Activated CD4-positive, alpha-beta memory T cell treated with anti-CD3 and anti-CD28 coated beads, Interleukin-2, amount 10 ng/mL, durations not matched to agents 7 days and 5 days (primary cell): ENCODE measurements around the gene DNAJC1. TPM values are rescaled to one million over a fixed set of nuclear protein-coding genes. Genes with fewer than 3 reads are reported as not detected.

Source experiments
- CTCF ChIA-PET: fragments of 350-600 bp; sonication (Branson Sonifier 250); formaldehyde crosslinking; loops from one replicate; lab custom pipeline; 2021; ENCODE audit warnings: antibody characterized with exemption, inconsistent platforms; lab: Charles Lee
- POLR2A ChIA-PET: fragments of 350-600 bp; sonication (Branson Sonifier 250); formaldehyde crosslinking; loops from one replicate; lab custom pipeline; 2021; ENCODE audit warnings: antibody characterized with exemption; lab: Charles Lee
- DNase-seq: peaks from one replicate; pipeline ENCODE4 v3.0.0-alpha.2; 2020
- H3K27ac Mint-ChIP-seq: one replicate; pipeline ENCODE4 v1.8.0; 2021; ENCODE audit warnings: mild to moderate bottlenecking, mixed read lengths
- H3K27me3 Mint-ChIP-seq: one replicate; pipeline ENCODE4 v1.8.0; 2021; ENCODE audit warnings: mixed read lengths
- H3K36me3 Mint-ChIP-seq: one replicate; pipeline ENCODE4 v1.8.0; 2021; ENCODE audit warnings: low read depth, mixed read lengths
- H3K4me1 Mint-ChIP-seq: one replicate; pipeline ENCODE4 v1.8.0; 2021; ENCODE audit warnings: mixed read lengths
- H3K4me3 Mint-ChIP-seq: one replicate; pipeline ENCODE4 v1.8.0; 2021; ENCODE audit warnings: mild to moderate bottlenecking, mixed read lengths
- H3K9me3 Mint-ChIP-seq: one replicate; pipeline ENCODE4 v1.8.0; 2021; ENCODE audit warnings: mixed read lengths
- total RNA-seq, 2 experiments: library from RNA; stranded (reverse); gene quantifications; one replicate each; pipeline ENCODE4 v1.2.3, GENCODE V29; 2021

The DNAJC1 gene
- total RNA-seq, 2 experiments from 2014 or later = 35.7 to 38.9 TPM

GRCh38 chr10:21715531-21716195 lies 287.9 kb downstream of the DNAJC1 start:
- Mint-ChIP-seq H3K9me3 (no peaks in the 10 kb centered on the region), H3K36me3 (peaks cover 24% of the 10 kb centered on the region), H3K27ac (no peak overlapping the region), H3K27me3 (no peaks in the 10 kb centered on the region), H3K4me3 (no peak overlapping the region), H3K4me1 (peaks cover 4% of the 10 kb centered on the region)
- POLR2A ChIA-PET = no interaction called here
- CTCF ChIA-PET = interaction anchor here (0.6 kb wide), 1 partner anchor 403 kb away, joined by 3 read pairs; no protein-coding TSS in a partner anchor
- no peak for DNase-seq

GRCh38 chr10:21712975-21713374 lies 290.6 kb downstream of the DNAJC1 start:
- no peaks in the 10 kb centered on the region for H3K9me3 Mint-ChIP-seq
- no peak for DNase-seq
- CTCF ChIA-PET = no interaction called here
- H3K27ac Mint-ChIP-seq = no peak overlapping the region
- no peak overlapping the region for H3K4me3 Mint-ChIP-seq
- POLR2A ChIA-PET = no interaction called here
- peaks cover 4% of the 10 kb centered on the region for H3K4me1 Mint-ChIP-seq
- H3K27me3 Mint-ChIP-seq = no peaks in the 10 kb centered on the region
- H3K36me3 Mint-ChIP-seq = peaks cover 34% of the 10 kb centered on the region

GRCh38 chr10:21707498-21707897 lies 296.0 kb downstream of the DNAJC1 start:
- peaks cover 35% of the 10 kb centered on the region for H3K36me3 Mint-ChIP-seq
- H3K4me3 Mint-ChIP-seq = no peak overlapping the region
- peaks cover 15% of the 10 kb centered on the region for H3K4me1 Mint-ChIP-seq
- no peaks in the 10 kb centered on the region for H3K9me3 Mint-ChIP-seq
- ChIA-PET POLR2A (interaction anchor here (0.8 kb wide), 1 partner anchor 17 kb away, joined by 4 read pairs; no protein-coding TSS in a partner anchor), CTCF (no interaction called here)
- H3K27ac Mint-ChIP-seq = no peak overlapping the region
- DNase-seq = no peak
- H3K27me3 Mint-ChIP-seq = peaks cover 2% of the 10 kb centered on the region

Other genes starting within 250 kb of the DNAJC1 start
- not detected for gene EBLN1, start 214.3 kb upstream of the DNAJC1 start, total RNA-seq